ENCODE data around the gene PDYN.

DNA sequence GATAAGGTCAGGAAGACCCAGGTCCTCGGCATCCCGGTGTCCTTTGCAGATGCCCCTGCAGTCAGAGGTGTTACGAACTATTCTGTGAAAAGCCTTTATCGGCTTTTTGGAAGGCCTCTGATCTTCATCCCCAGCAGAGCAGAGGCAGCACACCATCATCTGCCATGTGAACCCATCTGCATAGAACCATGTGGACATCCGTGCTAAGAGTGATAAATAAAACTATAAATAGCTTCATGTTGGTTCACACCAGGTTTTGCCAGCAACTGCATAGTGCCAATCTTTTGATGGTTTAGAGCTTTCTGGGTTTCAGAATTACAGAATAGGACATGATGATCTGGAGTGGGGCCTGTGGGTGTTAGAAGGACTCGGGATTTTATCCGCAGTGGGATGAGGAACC is 65.1 kb downstream of the PDYN start:
- TF ChIP-seq EZH2 (IDR thresholded peaks at IDR 0.05; ENCODE audit: borderline replicate concordance, insufficient read depth, low read depth, low read length, poor library complexity, severe bottlenecking): no peak
- TF ChIP-seq, protein P1, sequence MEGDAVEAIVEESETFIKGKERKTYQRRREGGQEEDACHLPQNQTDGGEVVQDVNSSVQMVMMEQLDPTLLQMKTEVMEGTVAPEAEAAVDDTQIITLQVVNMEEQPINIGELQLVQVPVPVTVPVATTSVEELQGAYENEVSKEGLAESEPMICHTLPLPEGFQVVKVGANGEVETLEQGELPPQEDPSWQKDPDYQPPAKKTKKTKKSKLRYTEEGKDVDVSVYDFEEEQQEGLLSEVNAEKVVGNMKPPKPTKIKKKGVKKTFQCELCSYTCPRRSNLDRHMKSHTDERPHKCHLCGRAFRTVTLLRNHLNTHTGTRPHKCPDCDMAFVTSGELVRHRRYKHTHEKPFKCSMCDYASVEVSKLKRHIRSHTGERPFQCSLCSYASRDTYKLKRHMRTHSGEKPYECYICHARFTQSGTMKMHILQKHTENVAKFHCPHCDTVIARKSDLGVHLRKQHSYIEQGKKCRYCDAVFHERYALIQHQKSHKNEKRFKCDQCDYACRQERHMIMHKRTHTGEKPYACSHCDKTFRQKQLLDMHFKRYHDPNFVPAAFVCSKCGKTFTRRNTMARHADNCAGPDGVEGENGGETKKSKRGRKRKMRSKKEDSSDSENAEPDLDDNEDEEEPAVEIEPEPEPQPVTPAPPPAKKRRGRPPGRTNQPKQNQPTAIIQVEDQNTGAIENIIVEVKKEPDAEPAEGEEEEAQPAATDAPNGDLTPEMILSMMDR (IDR thresholded peaks at IDR 0.05): no peak

Data from B cell (primary cell).